HepG2 (cell line): ENCODE results near the gene NME7. TPM values are rescaled to one million over a fixed set of nuclear protein-coding genes. Genes with fewer than 3 reads are reported as not detected.

Experiments
- ATAC-seq: fragments of 200-7000 bp; cut with Tn5 transposase; 3 replicates; pipeline ENCODE4 v1.9.1; 2020; ENCODE audit warnings: mild to moderate bottlenecking, moderate library complexity
- BruUV-seq: library from RNA; stranded (reverse); fragments of 400-500 nt; replicated peaks from 2 replicates; lab custom pipeline; 2021; lab: Mats Ljungman, UMichigan
- CTCF ChIA-PET: fragments of 300-600 bp; formaldehyde crosslinking; extraction: SDS; loops from one replicate; lab custom pipeline; 2021; ENCODE audit warnings: low total read pairs, inconsistent platforms, low intra/inter-chr PET ratio; lab: Yijun Ruan, JAX
- POLR2A ChIA-PET: fragments of 350-600 bp; sonication (Branson Sonifier 250); formaldehyde crosslinking; loops from one replicate; lab custom pipeline; 2020; ENCODE audit warnings: antibody characterized with exemption, inconsistent platforms; lab: Yijun Ruan, JAX
- DNase-seq: peaks from one replicate; pipeline ENCODE4 v3.0.0-alpha.2; 2015; ENCODE audit warnings: low spot score
- FAIRE-seq: peaks from 3 replicates; lab custom pipeline; 2011; peaks lifted over from hg19 to GRCh38; lab: Jason Lieb, UNC
- H2AFZ ChIP-seq: one replicate; pipeline ENCODE4 v1.6.1; 2011; ENCODE audit warnings: low read length, inconsistent platforms
- H3K27ac ChIP-seq: fragments of 300-600 bp; 3 replicates; pipeline ENCODE4 v1.8.0; 2011; ENCODE audit warnings: mixed run types, mild to moderate bottlenecking, mixed read lengths, low read length, inconsistent platforms; ENCODE audit not compliant: insufficient read depth; ENCODE audit errors: extremely low read length
- H3K27me3 ChIP-seq, 2 experiments: fragments of 200-600 bp in 1 of 2; 2 replicates in 1 of 2; 3 replicates in 1 of 2; pipeline versions ENCODE4 v1.6.0 to v1.8.0; 2011; ENCODE audit warnings: low read length in 2 of 2, mild to moderate bottlenecking in 2 of 2, moderate library complexity in 2 of 2, inconsistent platforms in 1 of 2; ENCODE audit not compliant: insufficient read depth in 2 of 2, control insufficient read depth in 1 of 2
- H3K36me3 ChIP-seq, 2 experiments: fragments of 200-600 bp in 1 of 2; replicated peaks in 1 of 2; 2 replicates in 1 of 2; 3 replicates in 1 of 2; pipeline versions ENCODE4 v1.5.1 to v1.8.0; 2011; ENCODE audit warnings: low read length in 2 of 2, inconsistent platforms in 1 of 2; ENCODE audit not compliant: insufficient read depth in 2 of 2, control insufficient read depth in 1 of 2
- H3K4me1 ChIP-seq: 2 replicates; pipeline ENCODE4 v1.5.1; 2012; ENCODE audit warnings: low read length, inconsistent platforms; ENCODE audit not compliant: insufficient read depth
- H3K4me2 ChIP-seq: 2 replicates; pipeline ENCODE4 v1.6.0; 2011; ENCODE audit warnings: low read depth, low read length, inconsistent platforms
- H3K4me3 ChIP-seq, 3 experiments: fragments of 200-600 bp in 1 of 3; sonication (generic), shearing (Covaris generic) in 1 of 3; replicated peaks in 1 of 3; 2 replicates each; pipeline ENCODE4 v1.5.1; 2011 to 2016; ENCODE audit warnings: low read length in 3 of 3, inconsistent platforms in 2 of 3, low read depth in 2 of 3, mild to moderate bottlenecking in 2 of 3, control low read depth in 1 of 3, mixed read lengths in 1 of 3; ENCODE audit not compliant: insufficient read depth in 1 of 3
- H3K79me2 ChIP-seq: one replicate; pipeline ENCODE4 v1.6.1; 2011; ENCODE audit warnings: low read length, inconsistent platforms; ENCODE audit not compliant: insufficient read depth
- H3K9ac ChIP-seq: 2 replicates; pipeline ENCODE4 v1.6.0; 2011; ENCODE audit warnings: mild to moderate bottlenecking, low read depth, low read length, inconsistent platforms; ENCODE audit not compliant: insufficient read depth
- H3K9me3 ChIP-seq: 2 replicates; pipeline ENCODE4 v1.5.1; 2012; ENCODE audit warnings: mild to moderate bottlenecking, low read length
- H4K20me1 ChIP-seq: 2 replicates; pipeline ENCODE4 v1.6.0; 2011; ENCODE audit warnings: inconsistent platforms, mild to moderate bottlenecking, low read length, moderate library complexity; ENCODE audit not compliant: insufficient read depth
- ATM ChIP-seq: fragments of 450-650 bp; IDR thresholded peaks from 2 replicates; pipeline ENCODE4 v1.7.1; 2017; ENCODE audit warnings: mild to moderate bottlenecking, borderline replicate concordance
- ELF3 ChIP-seq: IDR thresholded peaks from 2 replicates; pipeline ENCODE4 v1.6.1; 2016; ENCODE audit warnings: missing genetic modification reagents, missing compliant biosample characterization
- NCOA5 ChIP-seq: sonication (generic); formaldehyde crosslinking; IDR thresholded peaks from 2 replicates; pipeline ENCODE4 v1.4.0; 2020; ENCODE audit warnings: missing genetic modification reagents
- NFATC3 ChIP-seq: sonication (generic); formaldehyde crosslinking; IDR thresholded peaks from 2 replicates; pipeline ENCODE4 v1.5.1; 2020; ENCODE audit warnings: mild to moderate bottlenecking, missing genetic modification reagents
- NFIC ChIP-seq: IDR thresholded peaks from 2 replicates; pipeline ENCODE4 v1.6.1; 2012; ENCODE audit warnings: mild to moderate bottlenecking, low read length, inconsistent platforms
- PHF21A ChIP-seq: sonication (generic); formaldehyde crosslinking; IDR thresholded peaks from 2 replicates; pipeline ENCODE4 v1.5.0; 2020; ENCODE audit warnings: mild to moderate bottlenecking, missing genetic modification reagents
- SOX5 ChIP-seq: IDR thresholded peaks from 2 replicates; pipeline ENCODE4 v1.6.1; 2016; ENCODE audit warnings: borderline replicate concordance
- SP4 ChIP-seq: sonication (generic); formaldehyde crosslinking; IDR thresholded peaks from 2 replicates; pipeline ENCODE4 v1.8.1; 2023; ENCODE audit warnings: mild to moderate bottlenecking, missing genetic modification reagents
- ZNF12 ChIP-seq: sonication (generic); formaldehyde crosslinking; IDR thresholded peaks from 2 replicates; pipeline ENCODE4 v1.5.0; 2020; ENCODE audit warnings: missing genetic modification reagents
- ZNF17 ChIP-seq: sonication (generic); formaldehyde crosslinking; IDR thresholded peaks from 2 replicates; pipeline ENCODE4 v1.5.0; 2020; ENCODE audit warnings: mild to moderate bottlenecking, missing genetic modification reagents
- ZNF251 ChIP-seq: sonication (generic); formaldehyde crosslinking; IDR thresholded peaks from 2 replicates; pipeline ENCODE4 v1.9.0; 2021; ENCODE audit warnings: mild to moderate bottlenecking, missing genetic modification reagents
- ZNF556 ChIP-seq: sonication (generic); formaldehyde crosslinking; IDR thresholded peaks from 2 replicates; pipeline ENCODE4 v1.4.0; 2020; ENCODE audit warnings: mild to moderate bottlenecking, missing genetic modification reagents, borderline replicate concordance
- ZNF670 ChIP-seq: sonication (generic); formaldehyde crosslinking; IDR thresholded peaks from 2 replicates; pipeline ENCODE4 v1.8.0; 2022; ENCODE audit warnings: mild to moderate bottlenecking, missing genetic modification reagents, borderline replicate concordance
- ZNF780A ChIP-seq: sonication (generic); formaldehyde crosslinking; IDR thresholded peaks from 2 replicates; pipeline ENCODE4 v1.8.0; 2022; ENCODE audit warnings: mild to moderate bottlenecking, missing genetic modification reagents, moderate library complexity
- ZNF850 ChIP-seq: sonication (generic); formaldehyde crosslinking; conservative IDR thresholded peaks from 2 replicates; pipeline ENCODE4 v1.9.0; 2021; ENCODE audit warnings: mild to moderate bottlenecking, missing genetic modification reagents
- WGBS: methylation state at CpG from one replicate; pipeline ENCODE4 v1.1.6; 2017; ENCODE audit warnings: low lambda C conversion rate; 5-methylcytosine and 5-hydroxymethylcytosine counted together
- in situ Hi-C: cut with HindIII; loops from 2 replicates; pipeline ENCODE4 v1.10.0; 2017; ENCODE audit warnings: low pct_unique_long_range_greater_than_20kb; ENCODE audit not compliant: extremely low pct_ligation_motif_present
- intact Hi-C: fragments of 100-400 bp; cut with micrococcal nuclease; formaldehyde crosslinking; loops from one replicate; pipeline ENCODE4 v1.10.0; 2022; ENCODE audit not compliant: unreplicated experiment
- polyA plus RNA-seq, 8 experiments: library from polyadenylated mRNA; depleted of rRNA in 3 of 8; stranded (reverse) in 7 of 8; unstranded in 1 of 8; fragments of >200 nt; fragmentation: Illumina TruSeq in 4 of 8; extraction: Trizol in 4 of 8; gene quantifications; 2 replicates each; pipeline versions ENCODE4 v1.2.1 to v1.2.3, GENCODE V29; 2011 to 2016; ENCODE audit warnings: low read depth in 4 of 8, missing spikeins in 1 of 8, mixed read lengths in 1 of 8; ENCODE audit not compliant: insufficient read depth in 1 of 8
- total RNA-seq, 5 experiments: library from RNA; depleted of rRNA; stranded (reverse); fragments of >200 nt; fragmentation: Illumina TruSeq; extraction: Trizol; gene quantifications; 2 replicates each; pipeline ENCODE4 v1.2.3, GENCODE V29; 2016; ENCODE audit warnings: low read depth in 1 of 5
- TF ChIP-seq, protein P1 (sequence below): IDR thresholded peaks from 2 replicates; pipeline ENCODE4 v1.6.1; 2016; ENCODE audit warnings: missing biosample characterization, missing genetic modification reagents, low read depth
- TF ChIP-seq, protein P2 (sequence below): sonication (generic); formaldehyde crosslinking; IDR thresholded peaks from 2 replicates; pipeline ENCODE4 v1.4.0; 2020; ENCODE audit warnings: missing genetic modification reagents
- TF ChIP-seq, protein P3 (sequence below): sonication (generic); formaldehyde crosslinking; IDR thresholded peaks from 2 replicates; pipeline ENCODE4 v1.4.0; 2020; ENCODE audit warnings: missing genetic modification reagents, borderline replicate concordance
- TF ChIP-seq, protein P4 (sequence below): sonication (generic); formaldehyde crosslinking; IDR thresholded peaks from 2 replicates; pipeline ENCODE4 v1.5.0; 2020; ENCODE audit warnings: missing genetic modification reagents

NME7 gene
- total and polyA plus RNA-seq, 2 of the 13 experiments (the other 11 are each of a cell fraction or from before 2014, with no cell fraction given) = 9.4 to 22.5 TPM

- Histone ChIP-seq H3K9ac (no peak overlapping the region), H4K20me1 (no peaks in the 10 kb centered on the region), H3K4me2 (no peak overlapping the region), H3K9me3 (no peaks in the 10 kb centered on the region), H3K4me3 (no peak overlapping the region), H2AFZ (no peak overlapping the region), H3K27ac (no peak overlapping the region), H3K36me3 (no peaks in the 10 kb centered on the region), H3K79me2 (no peaks in the 10 kb centered on the region), H3K4me1 (peaks cover 19% of the 10 kb centered on the region), H3K27me3 (no peaks in the 10 kb centered on the region)
- FAIRE-seq (no peak), DNase-seq (no peak), ATAC-seq (no peak)
- in situ Hi-C loops = loop anchor here (10.0 kb wide), 1 partner anchor 216 kb away; no protein-coding TSS in a partner anchor
- ChIA-PET POLR2A (no interaction called here), CTCF (no interaction called here)
- WGBS = 97% methylated on average over 4 of the region's 5 CpGs
- TF ChIP-seq NFATC3 (CRISPR knock-in tag) = no peak
- no peak for TF ChIP-seq ZNF556 (CRISPR knock-in tag)
- no peak for TF ChIP-seq ZNF670 (CRISPR knock-in tag)
- TF ChIP-seq NCOA5 (CRISPR knock-in tag) = no peak
- TF ChIP-seq ELF3 = no peak
- no peak for TF ChIP-seq ZNF251
- no peak for TF ChIP-seq PHF21A (CRISPR knock-in tag)
- TF ChIP-seq SP4 (CRISPR knock-in tag) = no peak
- no peak for TF ChIP-seq SOX5 (CRISPR knock-in tag)
- TF ChIP-seq ZNF12 = no peak
- TF ChIP-seq, protein P1, sequence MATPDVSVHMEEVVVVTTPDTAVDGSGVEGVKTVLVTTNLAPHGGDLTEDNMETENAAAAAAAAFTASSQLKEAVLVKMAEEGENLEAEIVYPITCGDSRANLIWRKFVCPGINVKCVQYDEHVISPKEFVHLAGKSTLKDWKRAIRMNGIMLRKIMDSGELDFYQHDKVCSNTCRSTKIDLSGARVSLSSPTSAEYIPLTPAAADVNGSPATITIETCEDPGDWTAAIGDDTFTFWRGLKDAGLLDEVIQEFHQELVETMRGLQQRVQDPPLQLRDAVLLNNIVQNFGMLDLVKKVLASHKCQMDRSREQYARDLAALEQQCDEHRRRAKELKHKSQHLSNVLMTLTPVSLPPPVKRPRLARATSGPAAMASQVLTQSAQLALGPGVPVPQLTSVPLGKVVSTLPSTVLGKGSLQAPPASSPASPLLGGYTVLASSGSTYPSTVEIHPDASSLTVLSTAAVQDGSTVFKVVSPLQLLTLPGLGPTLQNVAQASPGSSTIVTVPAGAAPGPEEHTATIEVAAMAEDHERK (CRISPR knock-in tag) = no peak
- TF ChIP-seq ZNF780A (CRISPR knock-in tag) = no peak
- TF ChIP-seq NFIC = no peak
- TF ChIP-seq, protein P2, sequence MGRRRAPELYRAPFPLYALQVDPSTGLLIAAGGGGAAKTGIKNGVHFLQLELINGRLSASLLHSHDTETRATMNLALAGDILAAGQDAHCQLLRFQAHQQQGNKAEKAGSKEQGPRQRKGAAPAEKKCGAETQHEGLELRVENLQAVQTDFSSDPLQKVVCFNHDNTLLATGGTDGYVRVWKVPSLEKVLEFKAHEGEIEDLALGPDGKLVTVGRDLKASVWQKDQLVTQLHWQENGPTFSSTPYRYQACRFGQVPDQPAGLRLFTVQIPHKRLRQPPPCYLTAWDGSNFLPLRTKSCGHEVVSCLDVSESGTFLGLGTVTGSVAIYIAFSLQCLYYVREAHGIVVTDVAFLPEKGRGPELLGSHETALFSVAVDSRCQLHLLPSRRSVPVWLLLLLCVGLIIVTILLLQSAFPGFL = no peak
- no peak for TF ChIP-seq ATM
- TF ChIP-seq, protein P3, sequence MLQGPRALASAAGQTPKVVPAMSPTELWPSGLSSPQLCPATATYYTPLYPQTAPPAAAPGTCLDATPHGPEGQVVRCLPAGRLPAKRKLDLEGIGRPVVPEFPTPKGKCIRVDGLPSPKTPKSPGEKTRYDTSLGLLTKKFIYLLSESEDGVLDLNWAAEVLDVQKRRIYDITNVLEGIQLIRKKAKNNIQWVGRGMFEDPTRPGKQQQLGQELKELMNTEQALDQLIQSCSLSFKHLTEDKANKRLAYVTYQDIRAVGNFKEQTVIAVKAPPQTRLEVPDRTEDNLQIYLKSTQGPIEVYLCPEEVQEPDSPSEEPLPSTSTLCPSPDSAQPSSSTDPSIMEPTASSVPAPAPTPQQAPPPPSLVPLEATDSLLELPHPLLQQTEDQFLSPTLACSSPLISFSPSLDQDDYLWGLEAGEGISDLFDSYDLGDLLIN (CRISPR knock-in tag) = no peak
- TF ChIP-seq, protein P4, sequence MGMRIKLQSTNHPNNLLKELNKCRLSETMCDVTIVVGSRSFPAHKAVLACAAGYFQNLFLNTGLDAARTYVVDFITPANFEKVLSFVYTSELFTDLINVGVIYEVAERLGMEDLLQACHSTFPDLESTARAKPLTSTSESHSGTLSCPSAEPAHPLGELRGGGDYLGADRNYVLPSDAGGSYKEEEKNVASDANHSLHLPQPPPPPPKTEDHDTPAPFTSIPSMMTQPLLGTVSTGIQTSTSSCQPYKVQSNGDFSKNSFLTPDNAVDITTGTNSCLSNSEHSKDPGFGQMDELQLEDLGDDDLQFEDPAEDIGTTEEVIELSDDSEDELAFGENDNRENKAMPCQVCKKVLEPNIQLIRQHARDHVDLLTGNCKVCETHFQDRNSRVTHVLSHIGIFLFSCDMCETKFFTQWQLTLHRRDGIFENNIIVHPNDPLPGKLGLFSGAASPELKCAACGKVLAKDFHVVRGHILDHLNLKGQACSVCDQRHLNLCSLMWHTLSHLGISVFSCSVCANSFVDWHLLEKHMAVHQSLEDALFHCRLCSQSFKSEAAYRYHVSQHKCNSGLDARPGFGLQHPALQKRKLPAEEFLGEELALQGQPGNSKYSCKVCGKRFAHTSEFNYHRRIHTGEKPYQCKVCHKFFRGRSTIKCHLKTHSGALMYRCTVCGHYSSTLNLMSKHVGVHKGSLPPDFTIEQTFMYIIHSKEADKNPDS (CRISPR knock-in tag) = no peak
- TF ChIP-seq ZNF17 (CRISPR knock-in tag) = no peak
- no peak for TF ChIP-seq ZNF850 (CRISPR knock-in tag)
- intact Hi-C loops = no loop called here
- no TSS peak for BruUV-seq
Observed at GRCh38 chr1:169340882-169341281, 26.7 kb downstream of the NME7 start.
